Frontal cortex (tissue), 4 donors: ENCODE measurements around the gene SUCLA2. TPM values are rescaled to one million over a fixed set of nuclear protein-coding genes. Genes with fewer than 3 reads are reported as not detected.
"Not testable (repeated sequence)": the region's sequence is repeated elsewhere in the genome, so short reads cannot be mapped to it uniquely, and the experiment has no call there.

Experiments
- DNase-seq, 2 donors: peaks; one replicate each; pipeline ENCODE4 v3.0.0; 2012; ENCODE audit warnings: low spot score in 2 of 2
- FAIRE-seq: peaks from 2 replicates; lab custom pipeline; 2012; peaks lifted over from hg19 to GRCh38; lab: Jason Lieb, UNC
- total RNA-seq: library from RNA; depleted of rRNA; stranded (reverse); fragments of >200 nt; gene quantifications from one replicate; pipeline ENCODE4 v1.2.3, GENCODE V29; 2014
- donor health status: control.
- donor health status: control.
- donor health status: control.

SUCLA2 gene
- total RNA-seq, 1 donor from 2014 or later, result 69.3 TPM

DNA sequence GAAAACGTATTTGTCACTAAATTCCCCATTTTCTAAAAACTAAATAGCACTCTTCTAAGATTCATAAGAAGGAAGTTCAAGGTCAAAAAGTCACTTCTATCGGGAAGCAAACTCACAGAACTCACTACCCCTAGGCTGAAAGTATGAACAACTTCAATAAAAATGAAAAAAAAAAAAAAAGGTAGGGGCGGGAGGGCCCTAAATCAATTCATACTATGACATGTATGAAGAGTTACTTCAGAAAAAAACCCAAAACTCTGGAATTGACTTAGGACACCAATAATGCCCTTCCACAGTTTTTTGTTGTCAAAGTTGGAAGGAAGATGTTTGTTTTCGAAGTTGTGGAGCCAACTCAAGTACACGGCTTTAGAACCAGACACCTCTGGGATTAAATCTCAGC, 1.1 kb downstream of the SUCLA2 start:
- DNase-seq, result peak in 1 of 2 donors; percentile 17
- FAIRE-seq, result no peak

DNA sequence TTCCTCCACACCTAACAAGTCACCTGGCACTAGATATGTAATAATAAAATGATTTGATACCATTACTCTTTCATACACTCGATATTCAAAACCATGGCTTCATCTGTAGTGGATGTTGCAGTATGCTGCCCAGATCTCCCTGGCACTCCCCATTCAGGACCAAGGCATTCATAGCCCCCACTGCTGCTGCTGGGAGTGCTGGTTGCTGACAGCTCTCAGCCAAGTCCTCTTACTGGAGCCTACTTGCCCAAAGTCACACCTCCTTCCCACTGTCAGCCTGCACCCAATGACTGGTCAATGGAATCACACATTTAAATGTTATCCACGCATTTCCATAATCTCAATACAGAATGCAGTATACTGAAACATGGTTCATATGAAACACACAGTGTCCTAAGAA, 3.7 kb downstream of the SUCLA2 start:
- no peak for FAIRE-seq
- no peak for DNase-seq

DNA sequence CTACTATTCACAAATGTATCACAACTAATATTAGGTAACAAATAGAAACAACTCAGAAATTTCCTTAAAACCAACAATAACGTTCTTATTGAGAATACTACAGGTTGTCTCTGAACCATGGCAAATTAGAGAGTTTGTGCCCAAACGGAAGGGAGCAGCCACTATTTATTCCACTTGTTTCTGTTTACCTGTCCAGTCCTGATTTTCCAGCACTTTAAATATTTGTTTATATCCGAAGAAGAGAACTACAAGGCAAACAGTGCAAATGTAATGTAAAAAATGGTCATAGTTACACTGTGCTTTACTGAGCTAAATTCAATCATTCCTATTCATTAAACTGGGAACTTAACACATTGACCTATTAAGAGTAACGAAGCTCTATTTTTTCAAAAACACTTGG, 9.2 kb downstream of the SUCLA2 start:
- DNase-seq, result no peak
- no peak for FAIRE-seq

DNA sequence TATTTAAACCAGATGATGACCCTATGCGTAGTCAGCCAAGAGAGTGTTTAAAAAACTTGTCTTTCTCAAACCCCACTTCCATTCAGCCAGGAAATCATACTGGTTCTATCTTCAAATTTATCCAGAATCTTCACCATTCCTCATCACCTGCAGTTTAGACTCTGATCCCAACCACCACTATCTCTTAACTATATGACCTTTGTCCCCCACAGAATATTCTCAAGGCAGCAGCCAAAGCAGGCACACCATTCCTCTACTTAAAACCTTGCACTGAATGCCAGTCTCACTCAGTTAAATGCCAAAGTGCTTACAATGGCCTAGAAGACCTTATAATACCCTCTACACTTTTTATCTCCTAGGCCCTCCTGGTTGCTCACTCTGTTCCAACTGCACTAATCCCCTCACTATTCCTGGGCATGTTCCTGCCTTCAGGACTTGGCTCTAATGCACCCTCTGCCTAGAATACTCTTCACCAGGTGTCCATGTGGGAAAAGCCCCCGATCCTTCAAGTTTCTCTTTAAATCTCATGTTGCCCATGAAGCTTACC, 10.1 kb downstream of the SUCLA2 start:
- DNase-seq (no peak), FAIRE-seq (no peak)

DNA sequence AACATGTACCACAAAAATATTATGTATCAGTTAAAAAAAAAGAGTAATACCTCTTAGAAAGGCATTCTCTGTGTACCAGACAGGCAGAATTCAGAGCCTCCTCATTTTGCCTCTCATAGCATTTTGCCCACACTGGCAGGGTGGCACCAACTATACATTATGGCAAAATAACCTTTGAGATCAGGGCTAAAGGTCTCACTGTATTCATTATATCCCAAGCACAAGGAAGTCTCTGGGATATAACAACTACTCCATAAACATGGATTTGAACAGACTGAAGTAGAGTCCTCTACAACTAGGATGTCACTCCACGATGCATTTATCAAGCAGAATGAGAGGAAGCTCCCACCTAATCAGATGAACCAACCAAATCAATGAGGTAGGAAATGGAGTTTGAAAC, 10.6 kb downstream of the SUCLA2 start:
- no peak for FAIRE-seq
- no peak for DNase-seq

DNA sequence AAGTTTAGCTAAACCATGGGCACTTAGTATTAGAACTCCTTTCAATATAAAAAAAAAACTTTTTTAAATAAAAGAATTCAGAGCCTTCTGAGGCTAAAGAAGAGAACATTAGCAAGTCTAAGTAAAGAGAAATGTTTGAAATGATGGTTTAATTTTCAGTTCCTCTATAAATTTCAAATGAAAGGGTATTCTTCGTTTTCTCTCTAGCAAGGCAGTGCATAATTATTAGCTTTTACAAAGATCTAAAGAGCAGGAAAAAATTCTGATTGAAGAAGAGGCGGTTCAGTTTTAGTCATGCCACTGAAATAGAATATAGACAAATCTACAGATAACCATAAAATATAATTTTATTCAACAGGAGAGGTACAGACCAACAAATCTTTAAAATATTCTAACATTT, 18.0 kb downstream of the SUCLA2 start:
- FAIRE-seq, result no peak
- DNase-seq, result no peak

DNA sequence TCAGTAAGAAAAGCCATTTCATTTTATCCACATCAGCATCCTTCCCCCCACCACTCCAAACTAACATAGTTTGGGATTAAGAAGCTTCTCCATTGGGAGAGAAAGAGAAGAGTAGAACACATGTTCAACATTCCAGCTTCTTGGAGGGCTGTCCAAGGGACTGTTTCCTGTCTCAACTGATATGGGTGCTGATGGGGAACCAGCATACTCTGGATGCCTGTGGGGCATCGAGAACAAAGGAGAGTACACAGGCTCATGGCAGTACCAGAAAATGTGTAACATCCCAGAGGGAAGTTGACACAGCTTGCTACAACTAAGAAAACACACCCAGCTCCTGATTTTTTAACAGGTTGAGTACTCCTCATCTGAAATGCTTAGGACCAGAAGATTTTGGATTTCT, 24.7 kb downstream of the SUCLA2 start:
- no peak for FAIRE-seq

DNA sequence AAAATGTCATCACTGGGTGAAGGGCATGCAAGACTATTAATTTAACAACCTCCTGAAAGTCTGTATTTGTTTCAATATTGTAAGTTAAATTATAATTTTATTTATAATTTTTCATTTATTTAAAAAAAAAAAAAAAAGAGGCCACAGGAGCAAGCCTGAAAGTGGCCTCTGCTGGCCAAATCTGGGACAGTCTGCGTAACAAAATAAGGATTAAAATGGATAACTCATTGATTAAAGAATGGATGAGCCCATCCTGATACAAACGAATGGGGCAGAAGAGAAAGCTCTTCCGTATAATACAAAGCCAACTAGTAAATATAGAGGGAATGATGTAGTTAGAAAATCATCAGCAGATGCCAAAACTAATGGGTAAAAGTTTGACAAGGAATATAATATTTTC, 36.2 kb downstream of the SUCLA2 start:
- FAIRE-seq (no peak), DNase-seq (no peak)

More for the DNA sequence above, 24.7 kb downstream of the SUCLA2 start:
- DNase-seq, result no peak

DNA sequence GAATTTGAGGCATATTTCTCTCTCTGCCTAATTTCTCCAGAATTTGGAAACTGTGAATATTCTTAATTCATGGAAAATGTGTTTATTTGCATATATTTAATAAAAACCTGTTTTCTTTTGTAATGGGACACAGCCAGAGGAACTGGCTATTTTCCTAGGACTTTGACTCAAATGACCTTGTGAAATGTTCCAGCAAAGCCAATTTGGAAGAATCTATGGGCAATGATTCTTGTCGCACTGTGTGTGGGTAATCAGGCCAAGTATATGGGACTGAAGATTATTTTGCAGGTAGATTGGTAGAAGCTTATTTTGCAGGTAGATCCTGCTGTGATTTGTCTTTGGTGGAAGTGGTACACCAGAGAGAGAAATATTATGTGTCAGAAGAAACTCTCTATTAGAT, 38.8 kb downstream of the SUCLA2 start:
- DNase-seq, result no peak
- no peak for FAIRE-seq

DNA sequence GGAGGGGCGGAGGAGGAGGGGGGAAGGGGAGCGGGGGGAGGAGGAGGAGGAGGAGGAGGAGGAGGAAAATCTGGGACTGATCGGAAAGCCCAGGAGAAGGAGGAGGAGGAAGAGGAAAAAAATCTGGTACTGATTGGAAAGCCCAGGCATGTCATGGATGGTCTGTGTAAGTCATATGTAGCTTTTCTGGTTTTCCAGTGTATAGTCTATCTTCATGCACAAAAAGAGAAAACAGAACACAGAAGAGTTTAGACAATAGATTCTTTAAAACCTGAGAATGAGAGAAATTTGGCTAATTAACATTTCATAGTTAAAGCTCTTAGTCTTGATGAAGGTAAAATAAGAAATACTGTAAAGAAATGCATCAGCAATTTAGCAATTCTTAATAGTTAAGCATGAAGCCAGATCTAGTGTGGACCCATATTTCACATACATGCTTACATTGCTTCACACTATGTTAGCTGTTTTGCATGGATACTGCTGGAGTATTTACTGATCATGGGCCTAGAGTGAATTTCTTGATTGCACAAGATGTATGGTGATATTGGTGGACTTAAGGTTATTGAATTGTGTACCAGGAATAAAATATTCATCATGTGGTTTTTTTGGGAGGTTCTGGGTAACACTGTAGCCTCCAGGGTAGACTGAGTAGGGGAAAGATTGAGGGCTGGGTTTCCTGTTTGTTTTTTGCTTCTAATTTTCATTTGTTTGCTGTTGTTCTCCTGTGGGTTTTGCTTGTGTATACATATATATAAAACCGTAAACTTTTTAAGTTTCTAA, 41.4 kb downstream of the SUCLA2 start:
- no peak for DNase-seq

DNA sequence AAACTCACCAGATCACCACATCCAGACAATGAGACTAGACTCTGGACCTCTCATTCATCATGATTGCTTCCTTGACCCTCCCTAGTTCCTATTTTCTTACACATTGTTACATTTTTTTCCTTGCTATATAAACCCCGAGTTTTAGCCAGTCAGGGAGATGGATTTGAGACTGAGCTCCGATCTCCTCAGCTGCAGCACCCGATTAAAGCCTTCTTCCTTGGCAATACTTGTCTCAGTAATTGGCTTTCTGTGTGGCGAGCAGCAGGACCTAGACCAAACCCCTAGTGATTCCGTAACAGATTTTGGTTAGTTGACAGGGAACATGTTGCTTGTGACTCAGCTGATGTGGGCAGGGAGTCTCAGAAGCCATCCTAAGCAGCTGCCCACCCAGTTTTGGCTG, 44.0 kb downstream of the SUCLA2 start:
- DNase-seq (no peak), FAIRE-seq (no peak)

More for the DNA sequence above, 41.4 kb downstream of the SUCLA2 start:
- FAIRE-seq, result no peak

DNA sequence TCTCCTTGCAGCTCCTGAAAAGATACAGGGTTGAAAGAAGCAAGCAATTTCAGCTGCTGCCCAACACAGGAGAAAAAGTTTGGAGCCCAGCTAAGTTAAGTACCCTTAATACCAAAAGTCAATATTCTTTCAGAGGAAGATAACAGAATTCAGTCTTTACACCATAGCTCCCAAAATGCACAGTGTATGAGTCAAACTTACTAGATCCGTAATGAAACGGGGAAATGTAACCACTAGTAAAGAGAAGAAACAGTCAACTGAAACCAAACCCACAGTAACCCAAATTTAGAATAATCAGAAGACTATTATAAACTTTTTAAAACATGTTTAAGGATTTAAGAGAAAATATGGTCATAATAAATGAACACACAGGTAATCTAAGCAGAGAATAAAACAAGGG, 45.2 kb downstream of the SUCLA2 start:
- DNase-seq (no peak), FAIRE-seq (no peak)

DNA sequence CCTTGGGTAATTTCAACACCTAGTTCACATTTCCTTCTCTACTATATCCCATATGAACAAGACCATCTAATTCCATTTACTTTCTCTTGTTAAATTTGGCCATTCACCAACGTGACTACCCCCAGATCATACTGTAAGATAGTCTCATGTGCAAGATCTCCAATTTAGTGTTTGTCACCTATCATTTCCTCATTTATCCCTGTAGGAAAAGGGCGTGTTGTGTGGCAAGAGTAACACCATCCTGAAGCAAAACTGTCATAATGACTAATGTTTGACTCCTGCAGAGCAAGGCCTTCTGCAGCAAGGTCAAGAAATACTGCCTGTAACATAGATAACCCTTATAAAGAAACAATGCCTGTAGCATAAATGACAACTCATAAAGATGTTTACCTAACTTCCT, 51.3 kb downstream of the SUCLA2 start:
- FAIRE-seq (no peak), DNase-seq (no peak)

DNA sequence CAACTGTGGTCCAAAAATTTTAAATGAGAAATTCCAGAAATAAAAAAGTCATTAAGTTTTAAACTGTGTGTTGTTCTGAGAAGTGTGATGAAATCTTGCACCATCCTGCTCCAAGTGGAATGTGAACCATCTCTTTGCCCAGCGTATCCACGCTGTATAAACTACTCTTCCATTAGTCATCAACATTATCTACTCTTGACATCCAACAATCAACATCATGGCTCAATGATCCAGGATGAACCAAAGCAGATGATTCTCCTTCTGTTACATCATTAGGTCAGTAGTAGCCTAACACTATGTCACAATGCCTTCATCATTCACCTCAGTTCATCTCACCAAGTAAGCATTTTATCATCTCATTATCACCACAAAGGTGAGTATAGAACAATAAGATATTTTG, 55.3 kb downstream of the SUCLA2 start:
- no peak for FAIRE-seq
- no peak for DNase-seq

DNA sequence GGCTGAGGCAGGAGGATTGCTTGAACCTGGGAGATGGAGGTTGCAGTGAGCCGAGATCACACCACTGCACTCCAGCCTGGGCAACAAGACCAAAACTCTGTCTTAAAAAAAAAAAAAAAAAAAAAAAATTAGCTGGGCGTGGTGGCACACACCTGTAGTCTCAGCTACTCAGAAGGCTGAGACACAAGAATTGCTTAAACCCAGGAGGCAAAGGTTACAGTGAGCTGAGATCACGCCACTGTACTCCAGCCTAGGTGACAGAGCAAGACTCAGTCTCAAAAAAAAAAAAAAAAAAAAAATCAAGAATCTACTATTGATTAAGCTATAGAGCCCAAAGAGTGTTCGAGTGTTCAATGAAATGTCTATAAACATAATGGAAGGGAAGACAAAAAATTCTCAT, 55.9 kb downstream of the SUCLA2 start:
- DNase-seq, FAIRE-seq: not testable (repeated sequence)

DNA sequence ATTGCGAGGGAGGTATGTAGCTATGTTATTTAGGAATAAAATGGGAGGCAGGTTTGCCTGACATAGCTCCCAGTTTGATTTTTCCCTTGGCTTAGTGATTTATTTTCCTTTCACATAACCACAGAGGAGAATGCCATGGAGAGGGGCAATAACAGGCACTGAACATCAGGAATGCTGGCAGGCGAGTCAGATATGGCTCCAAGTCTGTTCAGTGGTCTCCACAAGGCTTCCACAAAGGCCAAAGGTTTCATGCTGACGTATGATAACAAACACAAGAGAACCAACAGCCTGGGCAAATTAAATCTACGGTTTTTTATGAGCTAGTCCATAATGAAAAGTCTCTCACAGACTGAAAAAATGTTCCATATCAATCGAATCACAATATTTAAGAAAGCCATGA, 66.7 kb downstream of the SUCLA2 start:
- FAIRE-seq (no peak), DNase-seq (no peak)

DNA sequence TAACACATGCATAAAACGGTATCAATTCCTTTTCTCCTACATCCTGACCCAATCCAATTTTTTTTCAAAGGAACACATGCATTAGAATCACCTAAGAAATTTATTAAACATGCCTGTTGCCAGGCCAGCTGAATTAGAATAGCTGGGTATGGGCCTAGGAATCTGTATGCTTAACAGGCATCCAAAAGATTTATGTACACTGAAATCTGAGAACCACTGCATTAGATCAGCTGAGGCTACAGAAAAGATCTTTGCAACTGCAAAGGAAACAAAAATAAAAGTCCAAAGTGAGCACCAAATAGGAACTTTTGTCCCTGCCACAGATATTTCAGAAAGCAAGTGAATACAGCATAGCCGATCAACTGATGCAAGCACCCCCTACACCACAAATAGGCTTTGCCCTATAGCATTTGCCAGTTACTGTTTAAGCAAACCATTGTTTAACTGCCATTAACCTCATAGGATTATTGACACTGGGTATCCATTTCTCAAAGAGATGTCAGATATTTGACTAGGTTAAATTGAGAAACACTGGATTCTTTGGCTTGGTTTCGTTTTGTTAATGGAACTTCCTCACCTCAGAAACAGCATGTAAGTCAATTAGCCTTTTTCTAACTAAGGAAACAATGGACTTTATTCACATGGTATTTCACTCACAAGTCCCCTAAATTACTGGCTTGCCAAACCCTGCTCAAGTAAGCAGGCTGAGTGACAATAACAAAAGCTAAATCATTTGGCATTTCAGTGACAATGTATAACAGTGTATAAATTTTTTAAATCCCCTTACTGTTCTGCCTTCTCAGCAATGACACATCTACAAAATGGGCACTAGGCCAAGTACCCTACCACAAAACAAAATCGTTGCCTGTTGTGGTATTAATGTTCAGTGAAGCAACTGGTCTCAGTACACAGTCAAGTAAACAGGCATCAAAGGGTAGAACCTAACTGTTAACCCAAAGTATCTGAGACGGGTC, 67.8 kb downstream of the SUCLA2 start:
- no peak for DNase-seq
- no peak for FAIRE-seq

DNA sequence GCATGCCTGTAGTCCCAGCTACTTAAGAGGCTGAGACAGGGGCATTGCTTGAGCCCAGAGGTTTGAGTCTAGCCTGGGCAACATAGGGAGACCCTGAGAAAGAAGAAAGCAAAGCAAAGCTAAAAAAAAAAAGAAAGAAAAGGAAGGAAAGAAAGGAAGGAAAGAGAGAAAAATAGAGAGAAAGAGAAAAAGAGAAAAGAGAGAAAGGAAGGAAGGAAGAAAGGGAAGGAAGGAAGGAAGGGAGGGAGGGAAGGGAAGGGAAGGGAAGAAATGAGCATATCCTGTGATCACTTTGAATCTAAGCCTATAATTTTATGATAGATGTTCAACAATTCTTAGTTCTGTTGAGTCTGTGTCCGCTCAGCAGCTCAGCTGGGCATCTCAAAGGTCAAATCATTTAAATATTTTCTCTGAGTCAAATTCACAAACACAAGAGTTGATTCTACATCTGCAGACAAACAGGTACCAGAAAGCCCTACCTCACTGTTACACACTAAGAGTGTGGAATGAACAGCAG, 70.4 kb downstream of the SUCLA2 start:
- no peak for FAIRE-seq

DNA sequence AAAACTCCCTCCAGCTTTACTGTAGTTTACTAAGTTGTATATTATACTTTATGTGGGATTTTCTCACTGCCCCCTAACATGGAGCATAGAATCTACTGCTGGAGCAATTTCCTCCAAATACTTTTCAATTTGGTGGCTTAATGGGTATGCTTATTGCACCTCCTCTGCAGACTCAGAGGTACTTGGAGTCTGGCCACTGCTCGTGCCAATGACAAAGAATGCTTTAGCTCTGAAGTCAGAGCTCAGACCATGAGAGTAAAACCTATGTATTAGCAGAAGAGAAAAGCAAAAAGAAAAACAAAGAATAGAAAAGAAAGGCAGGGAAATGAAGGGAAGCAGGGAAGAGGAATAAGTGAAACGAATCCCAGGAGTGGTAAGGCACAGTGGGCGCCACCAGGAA, 71.9 kb downstream of the SUCLA2 start:
- DNase-seq (no peak), FAIRE-seq (no peak)

More for the DNA sequence above, 70.4 kb downstream of the SUCLA2 start:
- DNase-seq, result no peak

DNA sequence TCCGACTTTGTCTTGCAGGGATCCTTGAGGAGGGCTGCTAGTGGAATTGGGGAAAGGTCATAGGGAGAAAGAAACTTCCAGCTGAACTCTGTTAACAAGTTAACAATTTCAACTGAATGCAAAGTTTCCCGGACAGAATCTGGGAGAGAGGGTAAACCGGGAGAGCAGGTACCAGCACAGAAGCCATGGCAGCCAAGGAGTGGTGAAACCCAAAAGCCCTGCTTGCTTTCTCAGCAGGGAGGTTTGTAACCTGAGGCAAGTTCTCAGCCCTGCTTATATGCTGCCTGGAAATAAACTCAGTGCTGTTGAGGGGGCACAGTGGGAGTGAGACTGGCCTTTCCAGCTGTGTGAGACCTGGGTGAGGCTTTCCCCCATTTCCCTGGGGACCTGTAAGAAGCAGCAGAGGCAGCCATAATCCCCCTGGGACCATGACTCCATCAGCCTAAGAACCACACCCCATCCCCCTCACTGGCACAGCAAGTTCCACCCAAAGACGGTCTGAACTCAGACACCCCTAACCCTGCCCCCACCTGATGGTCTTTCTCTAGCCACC, 84.0 kb downstream of the SUCLA2 start:
- no peak for FAIRE-seq
- DNase-seq, result no peak
